Glutamatergic neuron (in vitro differentiated cells): ENCODE results near the gene IPO4. TPM values are rescaled to one million over a fixed set of nuclear protein-coding genes. Genes with fewer than 3 reads are reported as not detected.

Experiments
- DNase-seq: peaks from one replicate; pipeline ENCODE4 v3.0.0; 2022
- H3K27ac Mint-ChIP-seq: one replicate; pipeline ENCODE4 v1.8.0; 2020; ENCODE audit warnings: mild to moderate bottlenecking, mixed read lengths, inconsistent platforms; ENCODE audit not compliant: unreplicated experiment
- H3K27me3 Mint-ChIP-seq: one replicate; pipeline ENCODE4 v1.8.0; 2020; ENCODE audit warnings: mild to moderate bottlenecking, moderate library complexity, mixed read lengths, inconsistent platforms; ENCODE audit not compliant: unreplicated experiment
- H3K36me3 Mint-ChIP-seq: one replicate; pipeline ENCODE4 v1.8.0; 2020; ENCODE audit warnings: mild to moderate bottlenecking, mixed read lengths, inconsistent platforms; ENCODE audit not compliant: unreplicated experiment
- H3K4me1 Mint-ChIP-seq: one replicate; pipeline ENCODE4 v1.8.0; 2020; ENCODE audit warnings: mild to moderate bottlenecking, low read depth, mixed read lengths, inconsistent platforms; ENCODE audit not compliant: unreplicated experiment
- H3K4me3 Mint-ChIP-seq: one replicate; pipeline ENCODE4 v1.8.0; 2020; ENCODE audit warnings: mild to moderate bottlenecking, mixed read lengths, inconsistent platforms; ENCODE audit not compliant: unreplicated experiment
- H3K9me3 Mint-ChIP-seq: one replicate; pipeline ENCODE4 v1.8.0; 2020; ENCODE audit warnings: mild to moderate bottlenecking, moderate library complexity, mixed read lengths, inconsistent platforms; ENCODE audit not compliant: unreplicated experiment
- total RNA-seq: library from RNA; stranded (reverse); fragmentation: NEBNext Ultra II Directional; extraction: Animal tissue kit (Norgen Biotek cat#: 25700); gene quantifications from one replicate; pipeline ENCODE4 v1.2.1, GENCODE V29; 2021; ENCODE audit not compliant: unreplicated experiment
- TF ChIP-seq, protein P1 (sequence below): fragments of 200-600 bp; sonication (generic); IDR thresholded peaks from one replicate; pipeline ENCODE4 v1.5.0; 2021; ENCODE audit not compliant: partially characterized antibody, unreplicated experiment

IPO4 gene
- total RNA-seq, 1 donor from 2014 or later: 25.5 TPM

DNA sequence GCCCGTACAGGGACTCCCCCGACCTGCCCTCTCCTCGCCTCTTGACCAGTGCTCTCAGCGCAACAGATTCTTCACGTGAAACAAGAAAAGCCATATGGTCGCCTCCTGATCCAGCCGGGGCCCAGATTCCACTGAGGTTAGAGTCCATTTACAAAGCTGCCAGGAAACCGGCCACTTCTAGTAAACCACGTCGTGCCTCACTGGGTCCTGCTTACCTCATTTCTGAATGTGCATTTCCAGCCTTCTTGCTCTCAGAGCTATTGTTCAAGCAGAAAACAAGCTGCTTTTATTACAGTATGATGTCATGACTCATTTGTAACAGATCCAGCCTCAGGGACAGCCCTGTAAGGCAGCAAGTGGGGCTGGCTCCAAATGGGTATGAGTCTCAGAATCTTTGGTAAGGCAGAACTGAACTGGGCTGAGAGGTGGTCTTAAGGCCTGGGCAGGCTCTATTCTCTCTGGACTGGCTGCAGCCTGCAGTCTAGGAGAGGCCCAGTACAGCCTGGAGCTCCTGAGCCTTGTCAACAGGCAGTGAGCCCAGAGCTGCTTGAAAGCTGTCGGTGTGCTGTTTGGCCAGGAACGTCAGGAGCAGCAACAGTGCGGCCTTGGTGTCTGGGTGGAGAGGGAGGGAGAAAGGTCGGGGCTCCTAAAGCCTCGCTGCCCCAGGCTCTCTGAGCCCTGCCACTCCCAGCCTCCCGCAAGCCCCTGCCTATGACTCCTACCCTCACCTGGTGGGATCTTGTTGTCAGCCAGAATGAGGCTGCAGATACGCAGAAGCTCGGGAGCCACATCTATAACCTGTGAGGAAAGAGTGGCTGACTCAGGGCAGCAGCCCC is 8.4 kb downstream of the IPO4 start:
- peak overlapping the region; percentile 78 for H3K27ac Mint-ChIP-seq
- H3K4me3 Mint-ChIP-seq: peak overlapping the region; percentile 30
- no peaks in the 10 kb centered on the region for H3K36me3 Mint-ChIP-seq
- H3K27me3 Mint-ChIP-seq: peaks cover 6% of the 10 kb centered on the region
- H3K9me3 Mint-ChIP-seq: peaks cover 7% of the 10 kb centered on the region
- DNase-seq: no peak
- peaks cover 8% of the 10 kb centered on the region for H3K4me1 Mint-ChIP-seq
- TF ChIP-seq, protein P1, sequence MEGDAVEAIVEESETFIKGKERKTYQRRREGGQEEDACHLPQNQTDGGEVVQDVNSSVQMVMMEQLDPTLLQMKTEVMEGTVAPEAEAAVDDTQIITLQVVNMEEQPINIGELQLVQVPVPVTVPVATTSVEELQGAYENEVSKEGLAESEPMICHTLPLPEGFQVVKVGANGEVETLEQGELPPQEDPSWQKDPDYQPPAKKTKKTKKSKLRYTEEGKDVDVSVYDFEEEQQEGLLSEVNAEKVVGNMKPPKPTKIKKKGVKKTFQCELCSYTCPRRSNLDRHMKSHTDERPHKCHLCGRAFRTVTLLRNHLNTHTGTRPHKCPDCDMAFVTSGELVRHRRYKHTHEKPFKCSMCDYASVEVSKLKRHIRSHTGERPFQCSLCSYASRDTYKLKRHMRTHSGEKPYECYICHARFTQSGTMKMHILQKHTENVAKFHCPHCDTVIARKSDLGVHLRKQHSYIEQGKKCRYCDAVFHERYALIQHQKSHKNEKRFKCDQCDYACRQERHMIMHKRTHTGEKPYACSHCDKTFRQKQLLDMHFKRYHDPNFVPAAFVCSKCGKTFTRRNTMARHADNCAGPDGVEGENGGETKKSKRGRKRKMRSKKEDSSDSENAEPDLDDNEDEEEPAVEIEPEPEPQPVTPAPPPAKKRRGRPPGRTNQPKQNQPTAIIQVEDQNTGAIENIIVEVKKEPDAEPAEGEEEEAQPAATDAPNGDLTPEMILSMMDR: no peak

DNA sequence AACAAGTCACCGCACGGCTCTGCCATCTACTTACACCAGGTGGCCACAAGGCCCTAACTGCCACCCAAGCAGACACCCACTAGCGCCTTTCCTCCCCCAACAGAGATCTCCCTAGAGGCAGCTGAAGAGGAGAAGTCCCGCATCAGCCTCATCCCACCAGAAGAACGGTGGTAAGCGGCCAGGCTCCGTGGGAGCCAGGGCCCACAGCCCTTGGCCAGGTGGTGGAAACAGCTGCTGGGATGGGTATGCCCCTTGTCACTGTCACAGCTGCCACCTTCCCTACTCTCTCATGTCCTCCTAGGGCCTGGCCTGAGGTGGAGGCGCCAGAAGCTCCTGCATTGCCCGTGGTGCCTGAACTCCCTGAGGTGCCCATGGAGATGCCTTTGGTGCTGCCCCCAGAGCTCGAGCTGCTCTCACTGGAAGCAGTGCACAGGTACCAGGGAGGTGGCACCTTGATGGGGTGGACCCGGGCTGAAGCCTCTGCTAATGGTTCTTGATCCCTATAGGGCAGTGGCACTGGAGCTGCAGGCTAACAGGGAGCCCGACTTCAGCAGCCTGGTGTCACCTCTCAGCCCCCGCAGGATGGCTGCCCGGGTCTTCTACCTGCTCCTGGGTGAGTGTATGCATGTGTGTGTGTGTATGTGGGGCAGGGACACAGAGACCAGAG is 9.2 kb downstream of the IPO4 start:
- peaks cover 8% of the 10 kb centered on the region for H3K4me1 Mint-ChIP-seq
- H3K27ac Mint-ChIP-seq: peak overlapping the region; percentile 78
- H3K36me3 Mint-ChIP-seq: no peaks in the 10 kb centered on the region
- peaks cover 7% of the 10 kb centered on the region for H3K9me3 Mint-ChIP-seq
- no peak for DNase-seq
- peaks cover 5% of the 10 kb centered on the region for H3K27me3 Mint-ChIP-seq
- TF ChIP-seq, protein P1: no peak
- peak overlapping the region; percentile 30 for H3K4me3 Mint-ChIP-seq

DNA sequence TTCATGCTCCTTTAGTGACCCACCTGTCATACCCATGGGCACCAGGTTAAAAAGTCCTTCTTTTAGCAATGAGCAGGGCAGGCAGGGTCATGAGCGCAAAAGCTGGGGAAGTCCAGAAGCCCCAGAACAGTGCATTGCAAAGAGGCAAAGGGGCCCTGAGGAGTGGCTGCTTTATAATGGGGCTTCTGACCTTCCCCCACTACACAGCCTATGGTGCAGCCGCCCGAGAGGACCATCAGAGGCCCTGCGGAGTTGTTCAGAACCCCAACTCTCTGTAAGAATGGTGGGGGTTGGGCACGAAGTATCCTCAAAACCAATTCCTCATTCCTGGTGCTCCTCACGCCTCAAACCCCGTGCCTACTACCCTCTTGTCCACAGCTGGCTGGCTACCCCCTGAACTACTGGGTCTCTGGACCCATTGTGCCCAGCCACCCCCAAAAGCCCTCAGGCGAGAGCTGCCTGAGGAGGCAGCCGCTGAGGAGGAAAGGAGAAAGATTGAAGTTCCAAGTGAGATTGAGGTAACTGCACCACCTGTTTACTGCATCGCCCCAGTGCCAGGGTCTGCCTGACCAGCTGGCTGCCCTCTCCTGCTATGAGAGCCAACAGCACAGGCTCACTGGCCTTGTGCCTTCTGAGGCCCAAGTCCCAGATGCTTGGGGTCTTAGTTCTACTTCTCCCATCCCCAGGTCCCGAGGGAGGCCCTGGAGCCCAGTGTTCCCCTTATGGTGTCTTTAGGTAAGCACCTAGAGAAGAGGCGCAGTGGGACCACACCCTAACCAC is 10.0 kb downstream of the IPO4 start:
- Mint-ChIP-seq H3K4me3 (no peak overlapping the region), H3K4me1 (peaks cover 8% of the 10 kb centered on the region), H3K9me3 (peaks cover 7% of the 10 kb centered on the region), H3K36me3 (no peaks in the 10 kb centered on the region), H3K27me3 (peaks cover 5% of the 10 kb centered on the region), H3K27ac (peak overlapping the region; percentile 43)
- no peak for DNase-seq
- TF ChIP-seq, protein P1: no peak

DNA sequence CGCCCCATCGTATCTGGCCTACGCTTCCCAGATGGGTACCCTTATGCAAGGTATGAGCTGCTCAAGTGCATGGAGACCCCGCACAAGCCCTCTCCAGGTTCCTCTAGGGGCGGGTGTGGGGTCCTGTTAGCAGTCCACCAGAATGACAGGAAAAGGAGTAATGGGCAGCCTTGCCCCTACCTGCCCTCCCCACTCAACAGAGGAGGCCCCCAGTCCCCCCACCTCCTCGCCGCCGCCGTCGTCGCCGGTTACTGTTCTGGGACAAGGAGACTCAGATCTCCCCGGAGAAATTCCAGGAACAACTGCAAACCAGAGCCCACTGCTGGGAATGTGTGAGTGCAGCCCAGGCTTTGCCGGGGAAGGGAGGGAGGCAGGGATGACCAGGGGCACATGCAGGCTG is 10.7 kb downstream of the IPO4 start:
- no peaks in the 10 kb centered on the region for H3K36me3 Mint-ChIP-seq
- DNase-seq: no peak
- no peak overlapping the region for H3K4me3 Mint-ChIP-seq
- H3K4me1 Mint-ChIP-seq: peaks cover 11% of the 10 kb centered on the region
- TF ChIP-seq, protein P1: no peak
- H3K9me3 Mint-ChIP-seq: peaks cover 7% of the 10 kb centered on the region
- peaks cover 6% of the 10 kb centered on the region for H3K27me3 Mint-ChIP-seq
- H3K27ac Mint-ChIP-seq: no peak overlapping the region
